Limb (tissue), 2 donors: ENCODE measurements around the gene MYO9A.
"Not testable (repeated sequence)": the region's sequence is repeated elsewhere in the genome, so short reads cannot be mapped to it uniquely, and the experiment has no call there.

Source experiments
- DNase-seq, 2 donors: peaks; one replicate each; pipeline ENCODE4 v3.0.0-alpha.2; 2016; ENCODE audit errors: extremely low spot score in 2 of 2

The MYO9A gene

GRCh38 chr15:72042054-72042453 lies 75.9 kb downstream of the MYO9A start:
- no peak for DNase-seq

GRCh38 chr15:72037321-72037720 lies 80.6 kb downstream of the MYO9A start:
- no peak for DNase-seq

GRCh38 chr15:72034859-72035650 lies 82.9 kb downstream of the MYO9A start:
- DNase-seq: no peak

GRCh38 chr15:72034351-72034750 lies 83.6 kb downstream of the MYO9A start:
- DNase-seq: no peak

- no peak for DNase-seq
Measured at GRCh38 chr15:72033711-72034110, 84.2 kb downstream of the MYO9A start.

- DNase-seq: no peak
Measured at GRCh38 chr15:72033285-72033684, 84.7 kb downstream of the MYO9A start.

- DNase-seq: no peak
Measured at GRCh38 chr15:72021604-72022003, 96.3 kb downstream of the MYO9A start.

GRCh38 chr15:72020799-72021198 lies 97.2 kb downstream of the MYO9A start:
- no peak for DNase-seq

GRCh38 chr15:72014555-72014954 lies 103.4 kb downstream of the MYO9A start:
- DNase-seq: not testable (repeated sequence)

- DNase-seq: no peak
Measured at GRCh38 chr15:72013703-72014102, 104.2 kb downstream of the MYO9A start.

- DNase-seq: no peak
Measured at GRCh38 chr15:72011302-72011942, 106.5 kb downstream of the MYO9A start.

GRCh38 chr15:72009222-72009621 lies 108.7 kb downstream of the MYO9A start:
- DNase-seq: no peak

- no peak for DNase-seq
Measured at GRCh38 chr15:72006382-72006781, 111.6 kb downstream of the MYO9A start.

GRCh38 chr15:72005483-72005882 lies 112.5 kb downstream of the MYO9A start:
- DNase-seq: no peak

GRCh38 chr15:71999807-72000206 lies 118.1 kb downstream of the MYO9A start:
- DNase-seq: no peak

GRCh38 chr15:71998717-71999116 lies 119.2 kb downstream of the MYO9A start:
- DNase-seq: not testable (repeated sequence)

GRCh38 chr15:71997691-71998090 lies 120.3 kb downstream of the MYO9A start:
- DNase-seq: no peak

GRCh38 chr15:71975816-71976150 lies 142.2 kb downstream of the MYO9A start:
- DNase-seq: no peak

- DNase-seq: no peak
Measured at GRCh38 chr15:71974211-71974610, 143.7 kb downstream of the MYO9A start.

- DNase-seq: no peak
Measured at GRCh38 chr15:71973366-71973765, 144.6 kb downstream of the MYO9A start.

GRCh38 chr15:71971905-71972304 lies 146.0 kb downstream of the MYO9A start:
- DNase-seq: no peak

- DNase-seq: no peak
Measured at GRCh38 chr15:71970435-71970834, 147.5 kb downstream of the MYO9A start.

- DNase-seq: no peak
Measured at GRCh38 chr15:71962537-71962936, 155.4 kb downstream of the MYO9A start.
